Astrocyte of the spinal cord (primary cell): Measurements from ENCODE around the gene ASIC3.

ENCODE experiments used
- DNase-seq: peaks from one replicate; pipeline ENCODE4 v3.0.0; 2011; ENCODE audit warnings: low read depth, low spot score
- H3K4me3 ChIP-seq: 2 replicates; pipeline ENCODE4 v1.5.1; 2011; ENCODE audit warnings: low read depth, mild to moderate bottlenecking, low read length, moderate library complexity
- in situ Hi-C: cut with HindIII; loops from 2 replicates; pipeline ENCODE4 v1.10.0; 2017; ENCODE audit warnings: low sequenced_read_pairs
- TF ChIP-seq, protein P1 (sequence below): IDR thresholded peaks from 2 replicates; pipeline ENCODE4 v1.5.1; 2012; ENCODE audit warnings: low read depth, mild to moderate bottlenecking, low read length, inconsistent platforms

Gene ASIC3

DNA sequence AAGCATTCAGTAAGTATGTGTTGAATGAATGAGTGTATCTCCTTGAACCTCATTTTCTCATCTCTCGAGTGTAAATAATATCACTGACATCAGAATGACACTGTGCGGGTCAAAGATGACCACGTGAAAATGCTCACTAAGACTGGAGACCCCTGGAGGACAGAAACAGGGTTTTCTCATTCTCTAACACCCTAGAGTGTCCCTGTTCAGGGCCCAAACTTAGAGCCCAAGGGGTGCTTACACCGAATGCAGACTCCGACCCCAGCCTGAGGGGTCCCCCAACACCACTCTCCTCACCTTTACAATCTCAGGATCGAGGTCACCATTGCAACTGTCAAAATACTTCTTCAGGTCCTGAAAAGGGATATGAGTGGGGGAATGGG is 7.9 kb downstream of the ASIC3 start:
- in situ Hi-C loops, result no loop called here
- TF ChIP-seq, protein P1, sequence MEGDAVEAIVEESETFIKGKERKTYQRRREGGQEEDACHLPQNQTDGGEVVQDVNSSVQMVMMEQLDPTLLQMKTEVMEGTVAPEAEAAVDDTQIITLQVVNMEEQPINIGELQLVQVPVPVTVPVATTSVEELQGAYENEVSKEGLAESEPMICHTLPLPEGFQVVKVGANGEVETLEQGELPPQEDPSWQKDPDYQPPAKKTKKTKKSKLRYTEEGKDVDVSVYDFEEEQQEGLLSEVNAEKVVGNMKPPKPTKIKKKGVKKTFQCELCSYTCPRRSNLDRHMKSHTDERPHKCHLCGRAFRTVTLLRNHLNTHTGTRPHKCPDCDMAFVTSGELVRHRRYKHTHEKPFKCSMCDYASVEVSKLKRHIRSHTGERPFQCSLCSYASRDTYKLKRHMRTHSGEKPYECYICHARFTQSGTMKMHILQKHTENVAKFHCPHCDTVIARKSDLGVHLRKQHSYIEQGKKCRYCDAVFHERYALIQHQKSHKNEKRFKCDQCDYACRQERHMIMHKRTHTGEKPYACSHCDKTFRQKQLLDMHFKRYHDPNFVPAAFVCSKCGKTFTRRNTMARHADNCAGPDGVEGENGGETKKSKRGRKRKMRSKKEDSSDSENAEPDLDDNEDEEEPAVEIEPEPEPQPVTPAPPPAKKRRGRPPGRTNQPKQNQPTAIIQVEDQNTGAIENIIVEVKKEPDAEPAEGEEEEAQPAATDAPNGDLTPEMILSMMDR, result no peak
- no peak overlapping the region for H3K4me3 ChIP-seq
- DNase-seq, result no peak

- DNase-seq, result no peak
- TF ChIP-seq, protein P1, result no peak
- H3K4me3 ChIP-seq, result peak overlapping the region; percentile 64
- in situ Hi-C loops, result no loop called here
These were observed 8.6 kb downstream of the ASIC3 start for GRCh38 chr7:151056666-151057505.

GRCh38 chr7:151057506-151057988 is 9.2 kb downstream of the ASIC3 start, which contains the start of gene CDK5:
CDK5 (minus strand) TSS chr7:151057897; CDS start chr7:151057848, 49 bp downstream.
- in situ Hi-C loops, result no loop called here
- H3K4me3 ChIP-seq, result peak within 1 kb of the TSS; percentile 64

DNA sequence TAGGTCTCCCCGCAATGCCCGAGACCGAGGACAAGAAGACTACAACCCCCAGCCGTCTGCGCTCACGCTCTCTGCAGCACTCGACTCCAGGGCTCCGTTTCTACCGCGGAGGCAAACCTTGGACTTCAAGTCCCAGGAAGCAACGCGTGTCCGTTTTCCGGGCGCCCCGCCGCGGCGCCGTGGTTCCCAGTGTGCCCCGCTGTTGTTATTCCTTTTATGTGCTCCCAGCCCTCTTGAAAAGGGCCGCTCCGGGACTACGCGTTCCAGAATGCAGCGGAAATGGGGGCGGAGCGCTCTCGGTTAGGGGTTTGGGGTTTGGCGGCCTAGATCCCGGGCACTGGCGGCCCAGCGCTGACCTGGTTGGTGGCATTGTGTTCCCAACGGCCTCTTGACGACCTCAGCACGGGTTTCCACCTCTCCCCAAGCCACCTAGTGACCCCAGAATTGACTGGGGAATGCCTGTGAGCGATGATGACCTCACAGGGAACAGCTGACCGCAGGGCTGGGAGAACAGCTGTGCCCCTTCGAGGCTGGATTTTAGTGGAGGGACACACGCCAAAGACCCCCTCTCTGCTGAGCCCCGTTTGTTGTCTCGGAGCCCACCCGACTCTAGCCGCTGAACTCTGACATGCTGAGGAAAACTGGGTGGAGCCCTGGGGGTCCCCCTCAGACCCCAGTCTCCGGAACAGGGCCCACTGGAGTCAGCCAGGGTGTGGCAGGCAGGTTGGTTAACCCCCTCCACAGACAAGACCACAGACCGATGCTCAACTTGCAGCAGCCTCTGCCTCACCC is 9.9 kb downstream of the ASIC3 start:
- TF ChIP-seq, protein P1, result no peak
- peak overlapping the region; percentile 64 for H3K4me3 ChIP-seq
- DNase-seq, result peak; percentile 100
- in situ Hi-C loops, result no loop called here

More at GRCh38 chr7:151057506-151057988, 9.2 kb downstream of the ASIC3 start, which contains the start of gene CDK5:
- DNase-seq, result no peak
- TF ChIP-seq, protein P1, result no peak

- in situ Hi-C loops, result no loop called here
- DNase-seq, result peak; percentile 36
- TF ChIP-seq, protein P1, result no peak
- peak overlapping the region; percentile 41 for H3K4me3 ChIP-seq
These were observed 10.5 kb downstream of the ASIC3 start for GRCh38 chr7:151058781-151059366.
